ENCODE data around the gene RPP25L.

- TF ChIP-seq CTCF (conservative IDR thresholded peaks at IDR 0.05; ENCODE audit: low read depth, low read length) (no peak), EZH2phosphoT487 (IDR thresholded peaks at IDR 0.05; ENCODE audit: borderline replicate concordance, low read length) (no peak), EZH2 (IDR thresholded peaks at IDR 0.05; ENCODE audit: low read length, unreplicated experiment) (no peak)
Measured at GRCh38 chr9:34634551-34635248, 22.8 kb upstream of the RPP25L start.
